NCI-H2227 treated with DMSO at 0.1 percent for 48 hours (cell line): ENCODE results near the gene FASTK.

Experiments
- DNase-seq: peaks from one replicate; lab custom pipeline; 2025; lab: John Stamatoyannopoulos, UW

FASTK gene

DNA sequence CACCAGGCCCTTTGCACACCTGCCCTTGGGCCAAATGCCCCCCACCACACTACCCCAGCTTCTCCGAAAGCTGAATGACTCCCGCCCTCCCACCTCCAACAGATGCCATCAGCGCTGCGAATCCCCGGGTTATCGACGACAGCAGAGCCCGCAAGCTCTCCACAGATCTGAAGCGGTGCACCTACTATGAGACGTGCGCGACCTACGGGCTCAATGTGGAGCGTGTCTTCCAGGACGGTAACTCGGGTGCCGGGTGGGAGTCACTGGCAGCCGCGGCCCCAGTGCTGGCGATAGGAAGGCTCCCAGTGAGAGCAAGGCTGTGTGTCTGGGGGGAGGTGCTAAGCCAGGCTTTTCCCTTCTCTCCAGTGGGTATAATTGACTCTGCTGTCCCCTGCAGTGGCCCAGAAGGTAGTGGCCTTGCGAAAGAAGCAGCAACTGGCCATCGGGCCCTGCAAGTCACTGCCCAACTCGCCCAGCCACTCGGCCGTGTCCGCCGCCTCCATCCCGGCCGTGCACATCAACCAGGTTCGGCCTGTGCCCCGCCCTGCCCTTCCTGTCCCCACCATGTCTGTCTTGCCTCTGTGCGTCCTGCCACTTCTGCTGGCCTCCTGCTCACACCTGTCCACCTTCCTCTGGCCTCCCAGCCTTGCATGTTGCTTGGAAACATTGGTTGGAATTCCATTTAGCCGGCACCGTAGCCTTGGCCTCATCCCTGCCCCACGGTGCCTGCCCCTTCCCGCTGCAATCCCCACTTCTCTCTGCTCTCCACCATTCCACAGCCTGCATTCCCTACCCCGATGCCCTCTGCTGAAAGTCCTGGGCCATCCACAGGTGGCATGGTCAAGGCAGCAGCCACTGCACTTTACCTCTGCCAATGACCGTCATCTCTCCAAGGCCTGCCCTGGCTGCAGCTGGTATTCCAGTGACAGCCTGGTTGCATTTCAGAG, 37.8 kb upstream of the FASTK start:
- no peak for DNase-seq

DNA sequence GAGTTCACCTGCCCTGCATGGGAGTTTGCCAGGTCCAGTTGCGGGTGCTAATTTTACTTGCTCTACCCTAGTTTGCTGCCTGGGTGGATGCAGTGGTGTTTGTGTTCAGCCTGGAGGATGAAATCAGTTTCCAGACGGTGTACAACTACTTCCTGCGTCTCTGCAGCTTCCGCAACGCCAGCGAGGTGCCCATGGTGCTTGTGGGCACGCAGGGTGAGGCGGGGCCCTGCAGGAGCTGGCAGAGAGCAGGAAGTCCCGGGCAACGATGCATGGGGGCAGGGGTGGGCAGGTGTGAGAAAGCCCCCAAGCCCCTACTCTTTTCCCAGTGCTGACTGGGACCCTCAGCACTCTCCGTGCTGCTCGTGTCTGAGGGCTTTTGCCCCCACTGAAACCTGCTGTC, 37.0 kb upstream of the FASTK start:
- no peak for DNase-seq

GRCh38 chr7:151116603-151117440, 36.2 kb upstream of the FASTK start:
- no peak for DNase-seq

GRCh38 chr7:151115836-151116418, 35.3 kb upstream of the FASTK start:
- no peak for DNase-seq

- DNase-seq: no peak
These were observed 34.7 kb upstream of the FASTK start for GRCh38 chr7:151115121-151115835.

DNA sequence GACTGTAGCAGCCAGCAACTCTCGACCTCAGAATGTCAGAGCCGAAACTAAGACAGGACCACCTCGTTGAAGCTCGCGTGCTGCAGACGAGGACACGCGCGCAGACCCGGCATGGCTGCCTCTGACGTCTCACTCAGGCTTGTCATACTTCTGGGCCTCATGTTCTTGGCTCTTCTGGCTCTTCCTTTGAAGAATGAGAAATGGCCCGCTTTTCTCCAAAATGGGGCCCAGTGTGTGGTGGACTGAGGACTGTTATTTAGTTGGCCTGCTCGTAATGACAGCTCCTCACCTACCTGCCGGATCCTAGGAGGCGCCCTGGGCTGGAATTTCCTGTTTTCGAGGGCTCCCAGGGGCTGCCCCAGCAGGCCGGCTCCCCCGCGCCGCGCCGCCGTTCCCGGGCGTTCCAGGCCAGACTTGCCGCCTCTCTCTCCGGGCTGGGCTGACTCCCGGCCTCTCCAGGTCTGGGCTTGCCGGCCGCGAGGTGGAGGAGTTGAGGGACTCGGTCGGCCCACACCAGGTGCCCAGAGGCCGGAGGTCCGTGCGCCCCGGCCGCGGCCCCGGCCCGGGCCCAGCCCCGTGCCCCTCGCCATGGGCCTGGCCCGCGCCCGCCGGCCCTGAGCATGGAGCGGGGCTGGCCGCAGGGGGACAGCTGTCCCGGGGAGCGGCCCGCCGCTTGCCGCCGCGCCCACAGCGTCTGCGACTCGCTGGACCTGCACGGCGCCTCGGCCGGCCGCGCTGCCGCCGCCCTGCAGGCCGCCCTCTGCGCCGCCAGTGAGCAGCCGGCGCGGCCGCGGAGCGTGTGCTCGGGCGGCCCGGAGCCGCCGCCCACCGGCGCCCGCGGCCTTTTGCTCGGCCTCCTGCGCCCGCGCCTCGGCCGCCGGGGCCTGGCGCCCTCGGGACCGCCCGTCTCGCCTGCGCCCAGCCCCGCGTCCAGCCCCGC, 33.8 kb upstream of the FASTK start:
- no peak for DNase-seq

GRCh38 chr7:151113344-151114150, 32.9 kb upstream of the FASTK start:
- DNase-seq: no peak

GRCh38 chr7:151110941-151111645, 30.5 kb upstream of the FASTK start:
- DNase-seq: peak; percentile 33

GRCh38 chr7:151110236-151110940, 29.8 kb upstream of the FASTK start:
- DNase-seq: no peak

DNA sequence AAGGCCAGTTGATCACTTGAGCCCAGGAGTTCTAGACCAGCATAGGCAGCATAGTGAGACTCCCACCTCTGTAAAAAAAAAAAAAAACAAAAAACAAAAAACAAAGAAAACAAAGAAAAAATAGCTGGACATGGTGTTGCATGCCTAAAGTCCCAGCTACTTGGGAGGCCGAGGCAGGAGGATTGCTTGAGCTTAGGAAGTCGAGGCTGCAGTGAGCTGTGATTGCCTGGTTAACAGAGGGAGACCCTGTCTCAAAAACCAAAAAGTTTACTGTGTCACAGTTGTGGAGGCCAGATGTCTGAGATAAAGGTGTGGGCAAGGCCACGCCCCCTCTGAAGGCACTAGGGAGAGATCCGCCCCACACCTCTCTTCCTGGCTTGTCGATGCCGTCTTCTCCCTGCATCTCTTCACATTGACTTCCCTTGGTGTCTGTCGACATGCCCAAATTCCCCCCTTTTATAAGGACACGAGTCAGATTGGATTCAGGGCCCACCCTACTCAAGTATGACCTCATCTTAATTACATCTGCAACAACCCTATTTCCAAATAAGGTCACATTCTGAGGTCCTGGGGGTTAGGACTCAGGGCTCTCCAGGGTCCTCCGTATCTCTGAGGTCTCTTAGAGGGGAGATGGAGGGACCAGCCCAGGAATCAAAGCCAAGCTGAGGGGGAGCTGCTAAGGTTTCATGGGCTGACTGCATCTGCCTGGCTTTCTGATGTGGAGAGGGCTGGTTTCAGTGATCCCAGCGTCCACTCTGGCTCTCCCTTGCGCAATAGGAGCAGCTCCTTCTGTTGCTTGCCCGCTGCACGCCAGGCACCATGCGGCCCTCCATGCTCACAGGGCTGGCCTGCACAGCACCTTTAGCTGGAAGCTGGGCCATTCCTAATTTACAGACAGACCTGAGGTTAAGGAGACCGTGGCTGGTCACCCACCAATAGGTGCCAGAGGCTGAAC, 28.8 kb upstream of the FASTK start:
- no peak for DNase-seq

DNA sequence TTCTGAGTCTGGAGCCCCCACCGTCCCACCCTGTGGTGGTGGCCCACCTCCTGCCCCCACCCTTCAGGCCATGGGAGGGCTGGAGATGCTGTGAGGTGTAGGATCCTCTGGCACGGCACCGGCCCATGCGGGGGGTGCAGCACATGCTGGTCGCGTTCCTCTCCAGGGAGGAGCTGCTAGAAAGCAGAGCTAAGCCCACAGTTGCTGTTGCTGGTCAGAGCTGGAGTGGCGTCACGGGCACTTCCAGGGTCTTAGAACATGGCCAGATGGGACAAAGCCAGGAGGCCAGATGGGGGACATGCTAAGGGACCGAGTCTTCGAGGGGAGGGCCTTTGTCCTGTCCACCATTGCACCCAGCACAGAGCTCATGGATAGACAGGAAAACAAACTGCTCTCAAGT, 27.3 kb upstream of the FASTK start:
- no peak for DNase-seq

DNA sequence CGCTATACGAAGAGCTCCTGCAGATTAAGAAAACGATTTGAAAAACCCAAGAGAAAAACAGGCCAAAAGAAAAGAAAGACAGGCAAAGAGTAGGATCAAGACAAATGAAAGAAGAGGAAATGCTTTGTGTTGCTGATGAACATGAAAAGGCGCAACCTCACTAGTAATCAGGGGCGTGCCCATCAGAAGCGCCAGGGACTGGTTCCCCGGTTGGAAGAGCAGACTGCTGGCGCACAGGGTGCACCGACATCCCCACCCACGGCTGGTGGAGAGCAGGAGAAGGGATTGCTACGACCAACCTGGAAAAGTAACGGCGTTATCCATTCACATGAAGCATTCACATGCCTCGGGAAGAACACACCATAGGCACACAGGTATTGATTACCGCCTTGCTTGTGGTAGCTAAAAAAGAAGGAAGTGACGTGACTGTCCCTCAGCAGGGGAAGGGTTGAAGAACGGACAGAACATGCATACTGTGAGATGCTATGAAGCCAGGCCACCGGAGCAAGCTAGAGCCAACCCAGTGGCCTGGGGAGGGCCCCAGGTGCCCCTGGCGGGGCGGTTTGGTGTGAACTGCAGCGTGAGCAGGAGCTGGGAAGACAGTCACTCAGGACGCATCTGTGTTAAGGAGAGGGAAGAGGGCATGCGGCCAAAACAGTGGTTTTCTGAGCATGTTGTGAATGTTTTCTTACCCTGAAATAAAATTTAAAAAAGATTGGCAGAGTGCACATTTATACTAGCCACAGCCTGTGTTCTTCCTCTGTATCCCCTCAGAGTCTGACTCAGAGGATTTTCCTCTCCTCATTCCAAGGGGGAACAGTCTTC, 24.0 kb upstream of the FASTK start:
- no peak for DNase-seq

GRCh38 chr7:151103973-151104372, 23.4 kb upstream of the FASTK start:
- DNase-seq: no peak

DNA sequence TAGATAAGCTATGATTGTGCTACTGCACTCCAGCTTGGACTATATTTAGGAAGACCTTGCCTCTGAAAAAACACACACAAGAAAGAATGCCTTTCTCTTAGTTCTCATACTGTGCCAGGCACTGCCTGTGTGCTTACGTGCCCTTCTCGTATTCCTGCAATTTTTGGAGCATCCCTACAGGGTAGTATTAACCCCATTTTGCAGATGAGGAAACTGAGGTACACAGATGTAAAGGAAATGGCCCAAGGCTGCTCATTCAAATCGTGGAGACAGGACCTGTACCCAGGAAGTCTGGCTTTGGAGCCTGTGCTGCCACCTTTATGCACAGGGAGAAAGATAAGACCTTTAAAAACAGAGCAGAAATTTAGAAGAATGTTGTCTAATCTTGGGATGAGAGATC, 22.4 kb upstream of the FASTK start:
- DNase-seq: no peak

GRCh38 chr7:151101621-151102396, 21.2 kb upstream of the FASTK start:
- DNase-seq: no peak

- DNase-seq: no peak
These were observed 20.3 kb upstream of the FASTK start for GRCh38 chr7:151100921-151101320.
